ENCODE results near the gene SGSH. TPM values are rescaled to one million over a fixed set of nuclear protein-coding genes. Genes with fewer than 3 reads are reported as not detected.

The SGSH gene
- total and polyA plus RNA-seq, 2 experiments from 2014 or later, result 21.2 to 63.5 TPM

- Histone ChIP-seq H3F3A (ENCODE audit: insufficient read depth) (no peaks in the 10 kb centered on the region), H2AFZ (no peak overlapping the region), H3K9me3 (ENCODE audit: low read depth) (no peaks in the 10 kb centered on the region), H3K36me3 (ENCODE audit: low read depth) (no peaks in the 10 kb centered on the region), H3K79me2 (ENCODE audit: insufficient read depth) (no peaks in the 10 kb centered on the region), H3K9me2 (ENCODE audit: insufficient read depth) (no peaks in the 10 kb centered on the region), H3K27ac (no peak overlapping the region), H3K9ac (no peak overlapping the region), H3K4me3 (no peak overlapping the region), H3K4me1 (ENCODE audit: insufficient read depth) (no peaks in the 10 kb centered on the region), H4K20me1 (ENCODE audit: insufficient read depth) (no peaks in the 10 kb centered on the region), H3K4me2 (ENCODE audit: unreplicated experiment) (no peak overlapping the region), H3K27me3 (replicated peaks; ENCODE audit: insufficient read depth) (no peaks in the 10 kb centered on the region)
- in situ Hi-C loops (cut with MboI), result no loop called here
- TF ChIP-seq EZH2phosphoT487 (IDR thresholded peaks at IDR 0.05; ENCODE audit: insufficient read depth, low read depth), result no peak
- no peak for TF ChIP-seq EZH2 (IDR thresholded peaks at IDR 0.05; ENCODE audit: insufficient read depth, poor library complexity, severe bottlenecking)
- DNase-seq, result no peak
- 65 to 79% methylated on average over 5 of the region's 5 CpGs for WGBS, 2 experiments (ENCODE audit: low coverage in 1 of 2, low lambda C conversion rate in 2 of 2, missing lambda C conversion rate in 2 of 2)
Measured at GRCh38 chr17:80168371-80168770, 51.8 kb downstream of the SGSH start.

- no peaks in the 10 kb centered on the region for H3K36me3 ChIP-seq (ENCODE audit: low read depth)
- no peaks in the 10 kb centered on the region for H3K9me2 ChIP-seq (ENCODE audit: insufficient read depth)
- H3K4me3 ChIP-seq, result no peak overlapping the region
- no peaks in the 10 kb centered on the region for H3K27me3 ChIP-seq (replicated peaks; ENCODE audit: insufficient read depth)
- H3K9ac ChIP-seq, result no peak overlapping the region
- in situ Hi-C loops (cut with MboI), result no loop called here
- no peaks in the 10 kb centered on the region for H4K20me1 ChIP-seq (ENCODE audit: insufficient read depth)
- no peak for TF ChIP-seq EZH2 (IDR thresholded peaks at IDR 0.05; ENCODE audit: insufficient read depth, poor library complexity, severe bottlenecking)
- TF ChIP-seq EZH2phosphoT487 (IDR thresholded peaks at IDR 0.05; ENCODE audit: insufficient read depth, low read depth), result no peak
- no peak overlapping the region for H2AFZ ChIP-seq
- no peaks in the 10 kb centered on the region for H3K4me1 ChIP-seq (ENCODE audit: insufficient read depth)
- H3K79me2 ChIP-seq (ENCODE audit: insufficient read depth), result no peaks in the 10 kb centered on the region
- DNase-seq, result no peak
- 72 to 79% methylated on average over 6 of the region's 6 CpGs for WGBS, 2 experiments (ENCODE audit: low coverage in 1 of 2, low lambda C conversion rate in 2 of 2, missing lambda C conversion rate in 2 of 2)
- no peaks in the 10 kb centered on the region for H3F3A ChIP-seq (ENCODE audit: insufficient read depth)
- no peak overlapping the region for H3K4me2 ChIP-seq (ENCODE audit: unreplicated experiment)
- no peaks in the 10 kb centered on the region for H3K9me3 ChIP-seq (ENCODE audit: low read depth)
- no peak overlapping the region for H3K27ac ChIP-seq
Measured at GRCh38 chr17:80166446-80166845, 53.7 kb downstream of the SGSH start.

DNA sequence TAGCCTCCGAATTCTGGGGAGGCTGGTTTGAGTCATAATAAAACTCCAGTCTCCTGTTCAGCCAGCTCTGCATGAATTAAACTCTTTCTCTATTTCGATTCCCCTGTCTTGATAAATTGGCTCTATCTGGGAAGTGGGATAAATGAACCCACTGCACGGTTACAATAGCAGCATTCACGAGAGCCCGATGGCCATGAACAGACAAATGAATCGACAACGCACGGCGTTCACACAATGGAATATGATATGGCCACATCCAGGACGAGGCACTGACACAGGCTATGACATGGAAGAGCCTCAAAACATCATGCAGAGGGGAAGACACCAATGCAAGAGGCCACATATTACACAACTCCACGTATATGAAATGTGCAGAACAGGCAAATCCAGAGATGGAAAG is 55.9 kb downstream of the SGSH start:
- H3K4me2 ChIP-seq (ENCODE audit: unreplicated experiment), result no peak overlapping the region
- H3K9me2 ChIP-seq (ENCODE audit: insufficient read depth), result no peaks in the 10 kb centered on the region
- no peak overlapping the region for H3K4me3 ChIP-seq
- no peak for TF ChIP-seq EZH2phosphoT487 (IDR thresholded peaks at IDR 0.05; ENCODE audit: insufficient read depth, low read depth)
- H3K27me3 ChIP-seq (replicated peaks; ENCODE audit: insufficient read depth), result no peaks in the 10 kb centered on the region
- H3K79me2 ChIP-seq (ENCODE audit: insufficient read depth), result no peaks in the 10 kb centered on the region
- no peaks in the 10 kb centered on the region for H3F3A ChIP-seq (ENCODE audit: insufficient read depth)
- no peaks in the 10 kb centered on the region for H3K9me3 ChIP-seq (ENCODE audit: low read depth)
- no peaks in the 10 kb centered on the region for H3K36me3 ChIP-seq (ENCODE audit: low read depth)
- no peak overlapping the region for H2AFZ ChIP-seq
- no peak for DNase-seq
- H4K20me1 ChIP-seq (ENCODE audit: insufficient read depth), result no peaks in the 10 kb centered on the region
- in situ Hi-C loops (cut with MboI), result no loop called here
- no peak overlapping the region for H3K27ac ChIP-seq
- no peaks in the 10 kb centered on the region for H3K4me1 ChIP-seq (ENCODE audit: insufficient read depth)
- H3K9ac ChIP-seq, result no peak overlapping the region
- WGBS, 2 experiments (ENCODE audit: low coverage in 1 of 2, low lambda C conversion rate in 2 of 2, missing lambda C conversion rate in 2 of 2), result 70 to 72% methylated on average over 11 of the region's 11 CpGs

- TF ChIP-seq EZH2 (IDR thresholded peaks at IDR 0.05; ENCODE audit: insufficient read depth, poor library complexity, severe bottlenecking) (no peak), EZH2phosphoT487 (IDR thresholded peaks at IDR 0.05; ENCODE audit: insufficient read depth, low read depth) (no peak)
- Histone ChIP-seq H2AFZ (no peak overlapping the region), H3K27me3 (replicated peaks; ENCODE audit: insufficient read depth) (no peaks in the 10 kb centered on the region), H3K79me2 (ENCODE audit: insufficient read depth) (no peaks in the 10 kb centered on the region), H4K20me1 (ENCODE audit: insufficient read depth) (no peaks in the 10 kb centered on the region), H3K4me3 (no peak overlapping the region), H3K4me2 (ENCODE audit: unreplicated experiment) (no peak overlapping the region), H3K27ac (no peak overlapping the region), H3K36me3 (ENCODE audit: low read depth) (no peaks in the 10 kb centered on the region), H3K9me3 (ENCODE audit: low read depth) (no peaks in the 10 kb centered on the region), H3F3A (ENCODE audit: insufficient read depth) (no peaks in the 10 kb centered on the region), H3K4me1 (ENCODE audit: insufficient read depth) (no peaks in the 10 kb centered on the region), H3K9me2 (ENCODE audit: insufficient read depth) (no peaks in the 10 kb centered on the region), H3K9ac (no peak overlapping the region)
- in situ Hi-C loops (cut with MboI), result no loop called here
- DNase-seq, result no peak
- WGBS, 2 experiments (ENCODE audit: low coverage in 1 of 2, low lambda C conversion rate in 2 of 2, missing lambda C conversion rate in 2 of 2), result 93 to 94% methylated on average over 4 of the region's 4 CpGs
Measured at GRCh38 chr17:80163336-80163735, 56.8 kb downstream of the SGSH start.

DNA sequence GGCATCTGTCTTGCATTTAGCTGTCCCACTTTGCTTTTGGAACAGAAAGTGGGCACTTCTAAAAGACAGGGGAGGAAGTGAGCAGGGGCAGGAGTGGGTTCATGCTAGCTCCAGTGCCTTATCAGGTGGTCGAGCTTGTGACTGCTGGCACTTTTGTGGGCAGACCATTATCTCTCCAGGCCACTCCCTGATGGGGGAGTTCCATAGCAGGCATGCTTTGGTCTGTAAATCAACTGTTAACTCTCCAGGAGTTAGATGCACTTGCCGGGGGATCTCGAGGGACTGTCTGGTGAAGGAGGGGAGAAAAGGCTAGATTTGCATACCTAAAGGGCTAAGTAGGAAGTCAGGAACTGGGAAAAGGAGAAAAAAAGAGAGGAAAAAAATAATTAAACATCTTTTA is 59.6 kb downstream of the SGSH start:
- in situ Hi-C loops (cut with MboI), result no loop called here
- Histone ChIP-seq H3K36me3 (ENCODE audit: low read depth) (no peaks in the 10 kb centered on the region), H3K79me2 (ENCODE audit: insufficient read depth) (no peaks in the 10 kb centered on the region), H3K27me3 (replicated peaks; ENCODE audit: insufficient read depth) (no peaks in the 10 kb centered on the region), H3K9ac (no peak overlapping the region), H3K9me3 (ENCODE audit: low read depth) (no peaks in the 10 kb centered on the region), H3K9me2 (ENCODE audit: insufficient read depth) (no peaks in the 10 kb centered on the region), H3K27ac (no peak overlapping the region), H4K20me1 (ENCODE audit: insufficient read depth) (no peaks in the 10 kb centered on the region), H3K4me3 (no peak overlapping the region), H2AFZ (no peak overlapping the region), H3K4me1 (ENCODE audit: insufficient read depth) (no peaks in the 10 kb centered on the region), H3K4me2 (ENCODE audit: unreplicated experiment) (no peak overlapping the region), H3F3A (ENCODE audit: insufficient read depth) (no peaks in the 10 kb centered on the region)
- no peak for TF ChIP-seq EZH2phosphoT487 (IDR thresholded peaks at IDR 0.05; ENCODE audit: insufficient read depth, low read depth)
- no peak for TF ChIP-seq EZH2 (IDR thresholded peaks at IDR 0.05; ENCODE audit: insufficient read depth, poor library complexity, severe bottlenecking)
- DNase-seq, result no peak
- 79 to 85% methylated on average over 3 of the region's 3 CpGs for WGBS, 2 experiments (ENCODE audit: low coverage in 1 of 2, low lambda C conversion rate in 2 of 2, missing lambda C conversion rate in 2 of 2)

Other genes starting within 250 kb of the SGSH start
- 22.4 and 26.9 TPM in 2 replicates for gene TBC1D16, start 184.5 kb downstream of the SGSH start, total RNA-seq (2014; rRNA removed; shearing (Covaris generic))
- gene TBC1D16, start 184.5 kb downstream of the SGSH start, polyA plus RNA-seq (2016; fragmentation: Nextera tagmentation; extraction: Ambion mirVana), result 8.1 and 9.2 TPM in 2 replicates
- 2.9 and 3.0 TPM in 2 replicates for gene CCDC40, start 183.7 kb downstream of the SGSH start, total RNA-seq (2014; rRNA removed; shearing (Covaris generic))
- gene CCDC40, start 183.7 kb downstream of the SGSH start, polyA plus RNA-seq (2016; fragmentation: Nextera tagmentation; extraction: Ambion mirVana), result 2.3 and 2.4 TPM in 2 replicates
- gene GAA, start 118.8 kb downstream of the SGSH start, total RNA-seq (2014; rRNA removed; shearing (Covaris generic)), result 120 and 127 TPM in 2 replicates
- 74.8 and 80.2 TPM in 2 replicates for gene GAA, start 118.8 kb downstream of the SGSH start, polyA plus RNA-seq (2016; fragmentation: Nextera tagmentation; extraction: Ambion mirVana)
- 75.1 and 84.5 TPM in 2 replicates for gene EIF4A3, start 73.2 kb downstream of the SGSH start, total RNA-seq (2014; rRNA removed; shearing (Covaris generic))
- gene EIF4A3, start 73.2 kb downstream of the SGSH start, polyA plus RNA-seq (2016; fragmentation: Nextera tagmentation; extraction: Ambion mirVana), result 129 and 131 TPM in 2 replicates
- not detected in 2 replicates for gene CARD14, start 50.3 kb downstream of the SGSH start, total RNA-seq (2014; rRNA removed; shearing (Covaris generic))
- gene CARD14, start 50.3 kb downstream of the SGSH start, polyA plus RNA-seq (2016; fragmentation: Nextera tagmentation; extraction: Ambion mirVana), result 0.05 and 0.06 TPM in 2 replicates
- gene SLC26A11, start 94 bp upstream of the SGSH start, total RNA-seq (2014; rRNA removed; shearing (Covaris generic)), result 13.9 and 16.3 TPM in 2 replicates
- 11.4 and 11.9 TPM in 2 replicates for gene SLC26A11, start 94 bp upstream of the SGSH start, polyA plus RNA-seq (2016; fragmentation: Nextera tagmentation; extraction: Ambion mirVana)
- 45.0 and 62.3 TPM in 2 replicates for gene RNF213, start 40.5 kb upstream of the SGSH start, total RNA-seq (2014; rRNA removed; shearing (Covaris generic))
- gene RNF213, start 40.5 kb upstream of the SGSH start, polyA plus RNA-seq (2016; fragmentation: Nextera tagmentation; extraction: Ambion mirVana), result 16.7 and 18.8 TPM in 2 replicates
- 25.1 and 50.3 TPM in 2 replicates for gene ENDOV, start 194.8 kb upstream of the SGSH start, total RNA-seq (2014; rRNA removed; shearing (Covaris generic))
- 25.7 TPM in 2 replicates for gene ENDOV, start 194.8 kb upstream of the SGSH start, polyA plus RNA-seq (2016; fragmentation: Nextera tagmentation; extraction: Ambion mirVana)

Data from GM23248 (cell line).